GM21723 (cell line): ENCODE results near the gene SPRED3.
A peak's percentile ranks its signal among the peaks of the same experiment; 100 is the strongest.

Experiments used
- ATAC-seq: cut with Tn5 transposase; IDR thresholded peaks from one replicate; pipeline ENCODE4 v1.9.1; 2021; ENCODE audit warnings: mild to moderate bottlenecking, moderate library complexity; ENCODE audit not compliant: unreplicated experiment

SPRED3 gene

GRCh38 chr19:38371081-38371480, 17.4 kb upstream of the SPRED3 start:
- ATAC-seq: no peak

- no peak for ATAC-seq
Observed at GRCh38 chr19:38373907-38374331, 14.6 kb upstream of the SPRED3 start.

DNA sequence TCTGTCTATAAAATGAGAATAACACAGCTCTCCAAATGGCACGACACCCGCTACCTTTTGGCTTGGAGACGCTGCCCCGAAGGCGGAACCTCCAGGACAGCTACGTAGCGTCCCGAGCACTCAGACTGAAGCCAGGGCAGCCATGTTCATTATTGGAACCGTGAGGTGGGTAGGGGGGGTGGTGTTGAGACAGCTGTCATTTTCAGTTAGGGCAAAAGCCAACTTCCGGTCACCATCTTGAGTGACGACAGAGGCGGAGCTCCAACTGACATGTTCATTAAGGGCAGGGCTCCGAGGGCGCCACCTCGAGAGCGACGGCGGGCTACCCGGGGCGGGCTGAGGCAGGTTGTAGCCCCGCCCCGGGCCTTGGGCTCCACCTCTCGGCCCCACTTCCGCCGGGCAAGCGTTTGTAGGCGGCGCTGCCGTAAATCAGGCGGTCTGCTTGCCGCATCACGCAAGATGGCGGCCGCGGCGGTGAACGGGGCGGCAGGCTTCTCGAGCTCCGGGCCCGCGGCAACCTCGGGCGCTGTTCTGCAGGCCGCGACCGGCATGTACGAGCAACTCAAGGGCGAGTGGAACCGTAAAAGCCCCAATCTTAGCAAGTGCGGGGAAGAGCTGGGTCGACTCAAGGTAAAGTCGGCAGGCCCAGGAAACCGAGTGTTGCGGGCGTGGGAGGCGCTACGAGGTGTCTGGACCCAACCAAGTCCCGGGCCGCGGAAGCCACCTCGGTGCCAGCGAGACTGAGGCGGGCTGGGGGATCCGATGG, 14.0 kb upstream of the SPRED3 start, which contains the start of gene PSMD8:
TSS of gene PSMD8 (plus strand) at position 240 of the 766 bp plus-strand sequence. CDS start at position 271, 31 bp downstream.
- ATAC-seq: peak; percentile 94

- ATAC-seq: no peak
Observed at GRCh38 chr19:38375098-38375493, 13.4 kb upstream of the SPRED3 start.

DNA sequence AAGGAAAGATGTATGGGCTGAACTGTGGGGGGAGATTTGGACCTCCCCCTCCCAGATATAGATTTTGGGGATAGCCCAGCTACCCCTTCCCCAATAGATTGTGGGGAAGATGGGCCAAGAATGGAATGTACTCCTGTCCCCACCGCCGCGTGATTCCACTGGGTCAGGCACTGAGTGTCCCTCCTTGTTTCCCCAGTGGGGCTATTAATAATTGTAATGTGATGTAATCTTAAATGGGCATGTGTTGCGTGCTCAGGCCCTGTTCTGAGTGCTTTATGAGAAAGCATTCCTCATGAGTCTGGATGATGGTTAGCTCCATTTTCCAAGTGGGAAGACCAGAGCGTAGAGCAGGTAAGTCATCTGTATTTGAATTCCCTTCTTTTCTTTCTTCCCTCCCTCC, 12.7 kb upstream of the SPRED3 start:
- ATAC-seq: no peak

GRCh38 chr19:38376576-38376975, 11.9 kb upstream of the SPRED3 start:
- ATAC-seq: no peak

- ATAC-seq: no peak
Observed at GRCh38 chr19:38377052-38377451, 11.4 kb upstream of the SPRED3 start.

GRCh38 chr19:38378866-38379265, 9.6 kb upstream of the SPRED3 start:
- ATAC-seq: no peak

- ATAC-seq: no peak
Observed at GRCh38 chr19:38381138-38381537, 7.4 kb upstream of the SPRED3 start.

- no peak for ATAC-seq
Observed at GRCh38 chr19:38383184-38383583, 5.3 kb upstream of the SPRED3 start.

- no peak for ATAC-seq
Observed at GRCh38 chr19:38383743-38384142, 4.8 kb upstream of the SPRED3 start.

DNA sequence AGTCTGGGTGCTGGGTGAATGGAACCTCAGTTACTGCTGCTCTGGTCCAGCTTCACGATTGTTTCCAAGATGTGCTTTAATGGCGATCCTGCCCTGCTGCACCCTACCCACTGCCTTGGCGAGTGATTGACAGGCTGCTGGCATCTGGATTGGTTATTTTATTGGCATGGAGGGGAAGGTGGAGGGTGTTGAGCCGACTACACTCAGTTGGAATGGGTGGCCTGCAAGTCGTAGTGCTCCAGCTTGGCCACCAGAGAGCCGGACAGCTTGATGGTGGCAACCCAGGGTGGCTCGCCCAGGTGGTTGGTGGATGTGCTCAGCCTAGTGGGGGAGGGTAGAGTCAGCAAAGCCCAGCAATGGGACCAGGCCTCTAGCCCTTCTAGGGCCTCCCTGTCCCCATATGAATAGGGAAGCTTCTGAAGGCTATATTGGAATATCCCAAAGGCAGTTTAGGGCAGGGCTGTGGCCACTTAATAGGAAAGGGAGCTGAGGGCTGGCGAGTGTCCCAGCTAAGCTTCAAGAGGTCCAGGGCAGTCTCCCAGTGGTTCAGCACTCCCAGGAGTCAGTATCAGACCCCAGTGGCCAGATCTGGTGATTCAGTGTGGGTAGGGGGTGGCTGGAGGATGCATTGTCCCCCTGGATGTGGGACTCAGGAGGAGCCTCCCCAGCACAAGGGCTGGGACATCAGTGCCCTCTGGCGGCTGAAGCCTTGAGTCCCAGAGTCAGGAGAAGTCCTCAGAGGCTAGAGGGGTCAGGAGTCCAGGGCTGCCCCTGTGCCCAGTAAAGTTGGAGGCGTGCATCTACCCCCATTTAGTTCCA, 4.1 kb upstream of the SPRED3 start:
- no peak for ATAC-seq

DNA sequence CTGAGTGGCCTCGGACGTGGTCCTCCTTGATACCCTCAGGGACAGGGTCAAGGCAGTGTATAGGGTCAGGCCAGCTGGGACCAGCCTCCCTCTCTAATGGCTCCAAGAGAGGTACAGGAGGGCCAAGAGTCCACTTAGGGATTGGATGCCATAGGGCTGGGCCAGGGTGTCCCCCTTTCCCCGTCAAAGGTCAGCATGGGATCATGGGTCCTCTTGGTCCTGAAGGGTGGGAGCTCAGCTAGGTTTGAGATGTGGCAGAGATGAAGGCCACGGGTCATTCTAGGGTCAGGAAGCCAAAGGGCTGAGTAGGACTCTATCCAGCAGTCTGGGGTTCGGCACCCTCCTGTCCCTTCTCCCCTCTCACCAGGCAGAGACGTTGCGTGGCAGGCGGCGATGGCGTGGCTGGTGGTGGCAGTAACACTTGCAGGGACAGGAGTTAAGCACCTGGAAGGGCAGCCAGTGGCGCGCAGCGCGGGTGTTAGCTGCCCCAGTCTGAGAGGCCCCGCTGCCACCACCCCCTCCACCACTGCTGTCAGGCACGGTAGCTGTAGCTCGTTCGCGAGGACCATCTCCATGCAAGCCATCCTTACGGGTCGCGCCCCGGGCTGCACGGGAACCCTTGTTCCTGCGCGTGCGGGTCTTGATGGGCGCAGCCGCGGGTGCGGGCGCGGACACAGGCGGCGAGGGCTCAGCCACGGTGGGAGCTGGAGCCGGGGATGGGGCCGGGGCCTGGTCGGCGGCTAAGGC, 3.3 kb upstream of the SPRED3 start:
- no peak for ATAC-seq

DNA sequence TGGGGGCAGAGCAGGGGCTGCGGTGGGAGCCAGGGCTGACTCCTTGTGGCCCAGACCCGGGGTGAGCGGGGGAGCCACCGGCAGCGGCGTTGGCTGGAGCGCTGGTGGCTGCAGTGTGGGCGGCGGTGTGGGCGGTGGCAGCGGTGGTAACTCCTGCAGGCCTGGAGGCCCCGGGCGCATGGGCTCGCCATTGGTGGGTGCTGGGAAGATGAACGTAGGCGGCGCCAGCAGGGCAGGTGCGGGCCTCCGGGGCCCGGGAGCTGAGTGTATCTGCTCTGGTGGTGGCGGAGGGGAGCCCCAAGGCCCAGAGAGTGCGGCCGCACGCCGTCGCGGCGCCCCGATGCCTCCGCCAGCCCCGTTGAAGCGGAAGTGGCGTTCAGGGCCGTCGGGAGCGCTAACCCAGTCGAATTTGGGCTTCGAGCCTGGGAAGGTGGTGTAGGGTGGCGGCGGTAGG, 2.7 kb upstream of the SPRED3 start:
- ATAC-seq: no peak

DNA sequence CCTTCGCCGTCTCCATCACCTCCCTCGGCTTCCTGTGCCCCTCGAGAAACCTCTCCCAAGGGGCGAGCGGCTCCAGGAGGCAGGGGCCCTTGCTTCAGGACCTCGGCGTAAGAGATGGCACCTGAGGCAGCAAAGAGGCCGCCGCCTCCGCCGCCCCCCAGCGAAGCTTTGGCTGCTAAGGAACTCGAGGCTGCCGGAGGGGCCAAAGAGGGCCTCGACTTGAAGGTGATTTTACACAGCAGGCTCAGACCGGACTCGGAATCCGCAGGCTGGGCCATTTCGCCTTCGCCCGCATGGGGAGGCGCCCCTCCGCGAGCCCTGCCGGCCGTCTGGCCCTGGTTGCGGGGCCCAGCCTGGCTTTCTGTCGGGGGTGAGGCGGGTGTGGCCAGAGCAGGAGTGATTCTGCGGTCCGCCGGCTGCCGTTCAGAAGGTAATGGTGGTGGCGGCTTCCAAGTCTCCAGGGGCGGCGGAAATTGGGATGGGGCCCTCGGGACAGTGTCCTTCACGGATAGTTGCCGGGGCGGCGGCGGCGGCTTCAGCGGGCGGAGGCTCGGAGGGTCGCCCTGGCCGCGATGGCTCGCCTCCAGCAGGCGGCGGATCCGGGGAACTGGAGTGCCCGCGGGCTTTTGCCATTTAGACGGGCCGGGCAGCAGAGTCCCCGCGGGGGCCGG, 2.1 kb upstream of the SPRED3 start:
- ATAC-seq: no peak

DNA sequence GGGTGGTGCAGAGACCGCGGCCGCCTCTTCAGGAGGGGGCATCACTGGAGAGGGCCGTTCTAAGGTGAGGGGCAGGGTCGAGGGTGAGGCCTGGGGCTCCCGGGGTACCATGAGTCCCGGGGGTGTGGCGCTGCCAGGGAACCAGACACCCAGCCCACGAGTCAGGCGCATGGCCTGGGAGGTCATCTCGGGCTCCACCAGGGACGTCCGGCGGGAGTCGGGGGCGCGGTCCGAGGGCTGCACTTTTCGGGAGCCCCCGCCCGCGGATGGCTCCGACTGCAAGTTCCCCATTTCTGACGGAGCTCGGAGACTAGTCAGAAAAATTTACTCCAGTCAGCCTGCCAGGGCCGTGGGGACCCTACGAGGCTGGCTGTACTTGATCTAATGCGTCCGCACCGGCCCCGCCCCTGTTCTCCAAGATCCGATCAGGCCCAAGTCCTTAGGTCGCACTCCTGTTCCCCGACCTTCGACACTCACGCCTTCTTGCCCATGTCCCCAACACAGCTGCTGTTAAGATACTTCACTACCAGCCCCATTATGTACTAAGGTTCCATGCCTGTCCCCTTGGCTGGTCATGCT, 1.4 kb upstream of the SPRED3 start:
- peak; percentile 7 for ATAC-seq

- ATAC-seq: peak; percentile 50
Observed at GRCh38 chr19:38387550-38388348, 748 bp upstream of the SPRED3 start, which contains the start of gene GGN. Gene GGN, minus strand, starts transcription at chr19:38388034. Its CDS starts 773 bp downstream, at chr19:38387261.

DNA sequence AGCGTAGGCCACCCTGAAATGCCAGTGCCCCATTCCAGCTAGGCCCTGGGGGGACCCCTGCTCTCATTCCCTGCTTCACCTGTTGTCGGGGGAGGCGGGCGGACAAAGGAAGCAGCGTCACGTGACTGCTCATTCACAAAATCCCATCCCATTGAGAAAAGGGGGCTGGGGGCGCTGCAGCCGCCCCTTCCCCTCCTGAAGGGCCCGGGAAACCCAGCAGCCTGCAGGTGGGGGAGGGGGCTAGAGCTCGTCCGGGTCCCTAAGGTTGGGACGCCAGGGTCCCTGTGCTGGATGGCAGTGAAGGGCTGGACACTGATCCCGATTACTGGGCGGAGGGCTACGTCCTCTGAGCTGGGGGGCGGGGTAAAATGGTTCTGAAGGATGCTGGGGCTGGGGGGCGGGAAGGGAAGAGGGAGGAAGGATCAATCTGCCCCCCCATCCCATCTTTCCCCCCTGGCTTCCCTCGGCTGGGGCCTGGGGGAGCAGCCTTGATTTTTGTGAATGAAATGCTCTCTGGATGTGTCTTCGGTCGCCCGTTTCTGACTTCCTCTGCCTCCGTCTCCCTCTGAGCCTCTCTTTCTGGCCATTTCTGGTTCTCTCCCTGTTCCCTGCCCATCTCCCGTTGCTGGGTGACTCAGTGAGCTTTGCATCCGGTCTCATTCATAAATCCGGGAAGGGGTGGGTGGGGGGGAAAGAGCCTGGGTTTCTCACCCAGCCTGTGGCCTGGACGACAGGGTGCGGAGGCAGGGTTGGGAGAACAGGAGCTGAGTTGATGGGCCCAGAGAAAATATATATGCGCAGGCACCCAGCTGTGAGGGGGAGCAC, 816 bp downstream of the SPRED3 start:
- no peak for ATAC-seq
